ENCODE measurements around the gene WDFY3. TPM values are rescaled to one million over a fixed set of nuclear protein-coding genes. Genes with fewer than 3 reads are reported as not detected.

Gene WDFY3
- total and polyA plus RNA-seq, 2 of the 4 experiments (the other 2 are of a cell fraction) = 12.5 to 58.1 TPM

GRCh38 chr4:84726356-84726755, 240.1 kb downstream of the WDFY3 start:
- Histone ChIP-seq H3K18ac (ENCODE audit: low read depth, low read length) (no peak overlapping the region), H3K4me3 (ENCODE audit: insufficient read depth, low read depth, low read length) (no peak overlapping the region), H3K9me1 (ENCODE audit: insufficient read depth, low read length) (no peaks in the 10 kb centered on the region; the same call in 1 of the 2 replicates), H2BK120ac (ENCODE audit: low read depth, low read length) (no peak overlapping the region), H3K4me1 (ENCODE audit: control insufficient read depth, insufficient read depth, low read length) (0 out of 2 replicates have a peak, but pooled peaks cover 2% of the 10 kb centered on the region), H3K9me3 (ENCODE audit: control insufficient read depth, insufficient read depth, low read length) (no peaks in the 10 kb centered on the region), H3K27ac (ENCODE audit: insufficient read depth, low read length) (no peak overlapping the region), H3K4me2 (ENCODE audit: low read depth, low read length) (no peak overlapping the region), H3K4ac (ENCODE audit: low read depth, low read length) (no peak overlapping the region), H3K27me3 (ENCODE audit: control insufficient read depth, insufficient read depth, low read length) (no peaks in the 10 kb centered on the region), H4K20me1 (ENCODE audit: insufficient read depth, low read length) (no peaks in the 10 kb centered on the region), H3K36me3 (ENCODE audit: control insufficient read depth, insufficient read depth, low read length) (peaks cover 6% of the 10 kb centered on the region), H2AK9ac (replicated peaks; ENCODE audit: low read depth, low read length, poor library complexity) (no peak overlapping the region), H3K23ac (ENCODE audit: low read depth, low read length) (no peak overlapping the region), H4K5ac (ENCODE audit: low read depth, low read length) (no peak overlapping the region), H3K9ac (ENCODE audit: low read depth, low read length) (no peak overlapping the region), H4K8ac (ENCODE audit: low read depth in 2 of 2, low read length in 2 of 2) (no peak overlapping the region), H2BK15ac (ENCODE audit: low read depth, low read length) (no peak overlapping the region), H3K56ac (ENCODE audit: extremely low read depth, insufficient read depth, low read length) (no peak overlapping the region), H2BK20ac (ENCODE audit: low read depth, low read length) (no peak overlapping the region), H4K91ac (ENCODE audit: insufficient read depth, low read depth, low read length) (no peak overlapping the region), H2AFZ (replicated peaks; ENCODE audit: low read length, poor library complexity) (no peak overlapping the region), H3K79me1 (ENCODE audit: low read depth in 1 of 2, low read length in 2 of 2) (no peaks in the 10 kb centered on the region), H2AK5ac (ENCODE audit: low read depth, low read length) (no peak overlapping the region), H2BK5ac (ENCODE audit: low read depth, low read length, poor library complexity, severe bottlenecking) (no peak overlapping the region), H3K14ac (replicated peaks; ENCODE audit: low read depth, low read length) (no peak overlapping the region)
- intact Hi-C loops (cut with micrococcal nuclease) (loop anchor here (10.0 kb wide), 1 partner anchor 152 kb away; no protein-coding TSS in a partner anchor), dilution Hi-C loops (cut with HindIII; ENCODE audit: low sequenced_read_pairs, unreplicated experiment) (no loop called here), in situ Hi-C loops (cut with MboI; ENCODE audit: low sequenced_read_pairs) (no loop called here)
- no TSS peak for BruUV-seq (replicated peaks)
- DNase-seq (peak; percentile 8), ATAC-seq (ENCODE audit: low read depth) (peak; percentile 60)
- WGBS, 2 experiments (ENCODE audit: extremely low coverage in 2 of 2, insufficient read length in 1 of 2) = no CpG with 5 or more reads among the region's 2 CpGs
- CTCF ChIA-PET = interaction anchor here (0.7 to 1.0 kb wide), 2 partner anchors 24 to 136 kb away, joined by 3 to 7 read pairs; no protein-coding TSS in a partner anchor
- POLR2A ChIA-PET (ENCODE audit: unreplicated experiment) = no interaction called here
- no peak for TF ChIP-seq RFX5 (IDR thresholded peaks at IDR 0.05; ENCODE audit: low read depth, low read length)
- TF ChIP-seq MAFK (IDR thresholded peaks at IDR 0.05; ENCODE audit: low read depth, low read length) = no peak
- no peak for TF ChIP-seq RCOR1 (IDR thresholded peaks at IDR 0.05; ENCODE audit: insufficient replicate concordance, low read length)
- no peak for TF ChIP-seq CEBPB (IDR thresholded peaks at IDR 0.05; ENCODE audit: low read depth, low read length)
- no peak for TF ChIP-seq BHLHE40 (IDR thresholded peaks at IDR 0.05; ENCODE audit: low read depth, low read length)
- TF ChIP-seq, protein P1, sequence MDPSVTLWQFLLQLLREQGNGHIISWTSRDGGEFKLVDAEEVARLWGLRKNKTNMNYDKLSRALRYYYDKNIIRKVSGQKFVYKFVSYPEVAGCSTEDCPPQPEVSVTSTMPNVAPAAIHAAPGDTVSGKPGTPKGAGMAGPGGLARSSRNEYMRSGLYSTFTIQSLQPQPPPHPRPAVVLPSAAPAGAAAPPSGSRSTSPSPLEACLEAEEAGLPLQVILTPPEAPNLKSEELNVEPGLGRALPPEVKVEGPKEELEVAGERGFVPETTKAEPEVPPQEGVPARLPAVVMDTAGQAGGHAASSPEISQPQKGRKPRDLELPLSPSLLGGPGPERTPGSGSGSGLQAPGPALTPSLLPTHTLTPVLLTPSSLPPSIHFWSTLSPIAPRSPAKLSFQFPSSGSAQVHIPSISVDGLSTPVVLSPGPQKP (IDR thresholded peaks at IDR 0.05; ENCODE audit: borderline replicate concordance, low read depth, low read length) = no peak
- TF ChIP-seq FOS (IDR thresholded peaks at IDR 0.05; ENCODE audit: low read depth, low read length) = no peak
- no peak for TF ChIP-seq CTCF (conservative IDR thresholded peaks at IDR 0.05; ENCODE audit: low read depth, low read length)
- no peak for TF ChIP-seq SMC3 (IDR thresholded peaks at IDR 0.05; ENCODE audit: low read depth, low read length)
- no peak for TF ChIP-seq RAD21 (IDR thresholded peaks at IDR 0.05; ENCODE audit: low read length)
- TF ChIP-seq MXI1 (IDR thresholded peaks at IDR 0.05; ENCODE audit: borderline replicate concordance, low read depth, low read length) = no peak
